Naive thymus-derived CD4-positive, alpha-beta T cell (primary cell): ENCODE measurements around the gene TLK2. TPM values are rescaled to one million over a fixed set of nuclear protein-coding genes. Genes with fewer than 3 reads are reported as not detected.

Experiments
- ATAC-seq: fragments of 150-1000 bp; cut with Tn5 transposase; 2 replicates; pipeline ENCODE4 v1.10.0; 2021; ENCODE audit warnings: mild to moderate bottlenecking, moderate library complexity
- CTCF ChIA-PET: fragments of 350-600 bp; sonication (Branson Sonifier 250); formaldehyde crosslinking; loops from one replicate; lab custom pipeline; 2021; ENCODE audit warnings: antibody characterized with exemption; lab: Charles Lee
- POLR2A ChIA-PET: fragments of 350-600 bp; sonication (Branson Sonifier 250); formaldehyde crosslinking; loops from one replicate; lab custom pipeline; 2021; ENCODE audit warnings: antibody characterized with exemption, inconsistent platforms; lab: Charles Lee
- DNase-seq, 9 donors: peaks; one replicate each; pipeline versions ENCODE4 v3.0.0 to v3.0.0-alpha.2; 2020 to 2022; ENCODE audit warnings: mixed read lengths in 1 of 9
- H3K27ac ChIP-seq: one replicate; pipeline ENCODE4 v1.7.0; 2013; ENCODE audit warnings: mild to moderate bottlenecking, low read depth, low read length, moderate library complexity
- H3K27me3 ChIP-seq, 2 donors: one replicate each; pipeline ENCODE4 v1.7.0; 2013; ENCODE audit warnings: low read length in 2 of 2, mild to moderate bottlenecking in 2 of 2, moderate library complexity in 2 of 2; ENCODE audit not compliant: control insufficient read depth in 2 of 2, insufficient read depth in 2 of 2
- H3K36me3 ChIP-seq, 3 experiments: 1 replicate in 2 of 3; 2 replicates in 1 of 3; pipeline ENCODE4 v1.7.0; 2013; ENCODE audit warnings: low read length in 3 of 3, mild to moderate bottlenecking in 3 of 3, moderate library complexity in 1 of 3; ENCODE audit not compliant: insufficient read depth in 3 of 3, control insufficient read depth in 2 of 3
- H3K4me1 ChIP-seq, 2 donors: one replicate each; pipeline ENCODE4 v1.7.0; 2013; ENCODE audit warnings: low read length in 2 of 2, mild to moderate bottlenecking in 2 of 2, moderate library complexity in 1 of 2; ENCODE audit not compliant: control insufficient read depth in 2 of 2, insufficient read depth in 2 of 2
- H3K4me3 ChIP-seq: 2 replicates; pipeline ENCODE4 v1.7.0; 2013; ENCODE audit warnings: mild to moderate bottlenecking, low read length
- H3K9me3 ChIP-seq, 3 experiments: 1 replicate in 2 of 3; 2 replicates in 1 of 3; pipeline ENCODE4 v1.7.0; 2013; ENCODE audit warnings: low read length in 3 of 3; ENCODE audit not compliant: control insufficient read depth in 2 of 3
- H3K27ac Mint-ChIP-seq, 9 donors: one replicate each; pipeline ENCODE4 v1.8.0; 2020 to 2022; ENCODE audit warnings: mixed read lengths in 9 of 9, mild to moderate bottlenecking in 8 of 9, moderate library complexity in 5 of 9, inconsistent platforms in 2 of 9
- H3K27me3 Mint-ChIP-seq, 5 donors: one replicate each; pipeline ENCODE4 v1.8.0; 2021 to 2022; ENCODE audit warnings: mixed read lengths in 5 of 5, mild to moderate bottlenecking in 1 of 5
- H3K36me3 Mint-ChIP-seq, 5 donors: one replicate each; pipeline ENCODE4 v1.8.0; 2020 to 2022; ENCODE audit warnings: mixed read lengths in 5 of 5, mild to moderate bottlenecking in 3 of 5, inconsistent platforms in 1 of 5
- H3K4me1 Mint-ChIP-seq, 7 donors: one replicate each; pipeline ENCODE4 v1.8.0; 2020 to 2022; ENCODE audit warnings: mixed read lengths in 7 of 7, mild to moderate bottlenecking in 3 of 7, inconsistent platforms in 1 of 7
- H3K4me3 Mint-ChIP-seq, 10 donors: one replicate each; pipeline ENCODE4 v1.8.0; 2020 to 2022; ENCODE audit warnings: mild to moderate bottlenecking in 10 of 10, mixed read lengths in 10 of 10, moderate library complexity in 6 of 10, inconsistent platforms in 2 of 10
- H3K9me3 Mint-ChIP-seq, 11 donors: one replicate each; pipeline ENCODE4 v1.8.0; 2020 to 2022; ENCODE audit warnings: mixed read lengths in 11 of 11, mild to moderate bottlenecking in 4 of 11, inconsistent platforms in 1 of 11, moderate library complexity in 1 of 11
- intact Hi-C, 2 donors: fragments of 100-400 bp; cut with micrococcal nuclease; formaldehyde crosslinking; loops; one replicate each; pipeline ENCODE4 v1.15.1; 2023
- polyA plus RNA-seq, 2 donors: library from polyadenylated mRNA; unstranded; fragments of 300-500 nt; fragmentation: Illumina TruSeq; gene quantifications; one replicate each; pipeline ENCODE4 v1.2.3, GENCODE V29; 2021
- total RNA-seq, 6 experiments: library from RNA in 5 of 6; stranded (reverse) in 5 of 6; gene quantifications; 1 replicate in 5 of 6; 2 replicates in 1 of 6; pipeline ENCODE4 v1.2.3 and lab custom pipeline; 2021 to 2026

Gene TLK2
- total and polyA plus RNA-seq, 7 experiments from 2014 or later: 7.6 to 84.8 (median 64.5) TPM

GRCh38 chr17:62626719-62627218, 148.1 kb downstream of the TLK2 start:
- no peaks in the 10 kb centered on the region for H3K9me3 Mint-ChIP-seq
- peak overlapping the region in 9 of 10 donors; percentile 59 to 91 (median 77) for H3K4me3 Mint-ChIP-seq
- Histone ChIP-seq H3K27me3 (no peaks in the 10 kb centered on the region), H3K4me3 (peak overlapping the region; percentile 51), H3K9me3 (no peaks in the 10 kb centered on the region), H3K4me1 (peaks cover 0 to 6% of the 10 kb centered on the region in 2 donors), H3K36me3 (no peaks in the 10 kb centered on the region), H3K27ac (no peak overlapping the region)
- peak overlapping the region in 1 of 9 donors; percentile 59 for H3K27ac Mint-ChIP-seq
- intact Hi-C loops: loop anchor here in 1 of 2 donors (1.0 kb wide), 1 partner anchor 27 kb away; no protein-coding TSS in a partner anchor
- peaks cover 0 to 11% (median 0%) of the 10 kb centered on the region in 5 donors for H3K36me3 Mint-ChIP-seq
- POLR2A ChIA-PET: no interaction called here
- peaks cover 4 to 42% (median 11%) of the 10 kb centered on the region in 5 donors for H3K27me3 Mint-ChIP-seq
- DNase-seq (peak in 1 of 9 donors; percentile 11), ATAC-seq (no peak)
- CTCF ChIA-PET: no interaction called here
- peaks cover 5 to 29% (median 11%) of the 10 kb centered on the region in 7 donors for H3K4me1 Mint-ChIP-seq

DNA sequence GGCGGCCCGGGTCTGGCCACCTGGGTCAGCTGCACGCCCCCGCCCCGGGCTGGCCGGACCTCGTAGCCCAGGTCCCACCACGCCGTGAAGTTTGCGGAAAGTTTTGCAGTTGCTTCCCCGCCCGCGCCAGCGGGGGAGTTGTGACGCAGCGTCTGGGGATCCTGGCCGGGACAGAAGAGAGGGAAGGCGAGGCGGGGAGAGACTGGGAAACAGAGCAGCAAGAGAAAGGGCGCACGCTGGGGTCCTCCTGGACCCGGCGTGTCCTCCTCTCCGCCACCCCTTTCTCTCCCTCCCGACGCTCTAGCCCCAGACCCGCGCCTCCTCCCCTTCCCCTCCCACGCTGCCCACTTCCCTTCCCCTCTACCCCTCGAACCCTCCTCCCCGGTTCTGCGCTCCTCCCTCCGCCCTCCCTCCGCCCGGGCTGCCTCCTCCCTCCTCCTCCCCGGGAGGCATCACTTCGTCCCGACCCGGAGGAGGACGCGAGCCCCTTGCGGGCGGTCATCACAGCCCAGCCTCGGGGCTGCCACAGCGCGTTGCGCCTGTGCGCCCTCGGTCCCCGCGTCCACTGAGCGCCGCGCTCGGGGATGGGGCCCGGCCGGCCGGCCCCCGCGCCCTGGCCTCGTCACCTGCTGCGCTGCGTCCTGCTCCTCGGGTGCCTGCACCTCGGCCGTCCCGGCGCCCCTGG, 148.7 kb downstream of the TLK2 start, which contains the start of gene MRC2:
MRC2 (plus strand) TSS at position 452 of the 685 bp plus-strand sequence; CDS start at position 585, 133 bp downstream.
- Mint-ChIP-seq H3K27ac (peak within 1 kb of the TSS in 5 of 9 donors; percentile 29 to 85 (median 59)), H3K4me3 (peak within 1 kb of the TSS; percentile 80 to 91 (median 88)), H3K27me3 (peaks cover 4 to 44% (median 11%) of the 10 kb centered on the region in 5 donors), H3K4me1 (peaks cover 5 to 29% (median 11%) of the 10 kb centered on the region in 7 donors), H3K36me3 (peaks cover 0 to 11% (median 0%) of the 10 kb centered on the region in 5 donors), H3K9me3 (no peaks in the 10 kb centered on the region)
- Histone ChIP-seq H3K4me1 (peaks cover 0 to 6% of the 10 kb centered on the region in 2 donors), H3K36me3 (no peaks in the 10 kb centered on the region), H3K27me3 (no peaks in the 10 kb centered on the region), H3K4me3 (peak within 1 kb of the TSS; percentile 51), H3K9me3 (no peaks in the 10 kb centered on the region), H3K27ac (no peak within 1 kb of the TSS)
- ATAC-seq (peak; percentile 33), DNase-seq (peak in 4 of 9 donors; percentile 13 to 28 (median 20))
- POLR2A ChIA-PET: no interaction called here
- intact Hi-C loops: loop anchor here in 1 of 2 donors (1.0 kb wide), 1 partner anchor 26 kb away; no protein-coding TSS in a partner anchor
- CTCF ChIA-PET: no interaction called here

- ATAC-seq: peak; percentile 21
- Histone ChIP-seq H3K4me3 (peak overlapping the region; percentile 51), H3K27me3 (no peaks in the 10 kb centered on the region), H3K4me1 (peaks cover 0 to 6% of the 10 kb centered on the region in 2 donors), H3K9me3 (no peaks in the 10 kb centered on the region), H3K36me3 (no peaks in the 10 kb centered on the region), H3K27ac (no peak overlapping the region)
- ChIA-PET CTCF (no interaction called here), POLR2A (no interaction called here)
- Mint-ChIP-seq H3K9me3 (no peaks in the 10 kb centered on the region), H3K36me3 (peaks cover 0 to 8% (median 0%) of the 10 kb centered on the region in 5 donors), H3K27ac (peak overlapping the region in 4 of 9 donors; percentile 29 to 85 (median 56)), H3K4me1 (peaks cover 5 to 29% (median 11%) of the 10 kb centered on the region in 7 donors), H3K4me3 (peak overlapping the region; percentile 80 to 91 (median 88)), H3K27me3 (peaks cover 4 to 50% (median 11%) of the 10 kb centered on the region in 5 donors)
- intact Hi-C loops: loop anchor here in 1 of 2 donors (1.0 kb wide), 1 partner anchor 25 kb away; no protein-coding TSS in a partner anchor
- DNase-seq: peak in 4 of 9 donors; percentile 20 to 41 (median 25)
These were observed 149.4 kb downstream of the TLK2 start for GRCh38 chr17:62627904-62628633.

GRCh38 chr17:62628831-62629555, 150.4 kb downstream of the TLK2 start:
- intact Hi-C loops: no loop called here
- Mint-ChIP-seq H3K27me3 (peaks cover 4 to 50% (median 11%) of the 10 kb centered on the region in 5 donors), H3K9me3 (no peaks in the 10 kb centered on the region), H3K36me3 (peaks cover 0 to 6% (median 0%) of the 10 kb centered on the region in 5 donors), H3K27ac (peak overlapping the region in 1 of 9 donors; percentile 18), H3K4me1 (peaks cover 5 to 29% (median 11%) of the 10 kb centered on the region in 7 donors), H3K4me3 (peak overlapping the region; percentile 80 to 91 (median 88))
- Histone ChIP-seq H3K27ac (no peak overlapping the region), H3K4me1 (peaks cover 0 to 6% of the 10 kb centered on the region in 2 donors), H3K36me3 (no peaks in the 10 kb centered on the region), H3K4me3 (peak overlapping the region; percentile 51), H3K27me3 (no peaks in the 10 kb centered on the region), H3K9me3 (no peaks in the 10 kb centered on the region)
- CTCF ChIA-PET: no interaction called here
- ATAC-seq: no peak
- POLR2A ChIA-PET: no interaction called here
- DNase-seq: no peak

DNA sequence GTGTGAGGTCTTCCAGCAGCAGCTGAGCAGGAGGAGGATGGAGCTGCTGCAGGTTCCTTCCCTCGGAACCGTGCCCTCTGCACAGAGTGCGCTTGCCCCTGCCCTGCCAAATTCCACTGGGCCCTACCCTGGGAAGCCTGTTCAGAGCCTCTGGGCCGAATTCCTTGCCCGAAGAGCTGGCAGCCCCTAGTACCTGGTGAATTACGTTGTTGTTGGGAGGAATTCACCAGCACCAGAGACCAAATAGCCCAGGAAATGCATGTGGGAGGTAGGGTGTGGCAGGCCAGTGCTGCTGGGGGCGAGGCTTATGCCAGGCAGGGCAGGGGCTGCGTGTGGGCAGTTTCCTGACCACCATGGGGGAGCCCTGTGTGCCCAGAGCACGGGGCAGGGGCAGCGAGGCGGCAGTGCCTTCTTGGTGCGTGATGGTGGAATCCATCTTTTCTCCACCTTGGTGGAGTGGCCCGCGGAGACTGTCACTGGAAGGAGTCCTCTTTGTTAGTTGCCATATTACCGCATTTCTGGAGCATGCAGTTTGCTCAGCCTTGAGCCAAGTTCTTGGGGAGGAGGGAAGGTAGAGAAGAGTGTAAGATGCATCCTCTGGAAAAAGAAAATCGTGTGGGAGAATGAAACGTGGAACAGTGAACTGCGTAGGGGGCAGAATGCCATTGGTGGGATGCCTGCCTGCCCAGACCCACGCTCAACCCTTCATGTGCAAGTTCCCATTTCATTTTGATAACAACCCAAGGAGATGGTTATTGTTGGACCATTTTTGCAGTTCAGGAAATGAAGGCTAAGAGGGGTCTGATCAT, 151.1 kb downstream of the TLK2 start:
- ChIA-PET POLR2A (no interaction called here), CTCF (no interaction called here)
- H3K27ac ChIP-seq: no peak overlapping the region
- no peaks in the 10 kb centered on the region for H3K9me3 ChIP-seq
- Mint-ChIP-seq H3K4me1 (peaks cover 5 to 29% (median 11%) of the 10 kb centered on the region in 7 donors), H3K4me3 (peak overlapping the region in 2 of 10 donors; percentile 1 to 22), H3K27ac (no peak overlapping the region), H3K27me3 (peaks cover 4 to 50% (median 11%) of the 10 kb centered on the region in 5 donors), H3K36me3 (peaks cover 0 to 1% (median 0%) of the 10 kb centered on the region in 5 donors), H3K9me3 (no peaks in the 10 kb centered on the region)
- H3K4me3 ChIP-seq: no peak overlapping the region
- intact Hi-C loops: no loop called here
- no peaks in the 10 kb centered on the region for H3K27me3 ChIP-seq
- H3K4me1 ChIP-seq: peaks cover 0 to 6% of the 10 kb centered on the region in 2 donors
- ATAC-seq: no peak
- H3K36me3 ChIP-seq: no peaks in the 10 kb centered on the region
- DNase-seq: no peak
